Activated CD8-positive, alpha-beta memory T cell treated with anti-CD3 and anti-CD28 coated beads for 36 hours (primary cell): ENCODE data around the gene MECP2. TPM values are rescaled to one million over a fixed set of nuclear protein-coding genes. Genes with fewer than 3 reads are reported as not detected.

Source experiments
- CTCF ChIA-PET: fragments of 350-600 bp; sonication (Branson Sonifier 250); formaldehyde crosslinking; loops from one replicate; lab custom pipeline; 2021; ENCODE audit warnings: antibody characterized with exemption; lab: Charles Lee
- POLR2A ChIA-PET: fragments of 350-600 bp; sonication (Branson Sonifier 250); formaldehyde crosslinking; loops from one replicate; lab custom pipeline; 2021; ENCODE audit warnings: antibody characterized with exemption; lab: Charles Lee
- total RNA-seq, 2 experiments: library from RNA; stranded (reverse); gene quantifications; one replicate each; pipeline ENCODE4 v1.2.3, GENCODE V29; 2021

The MECP2 gene
- total RNA-seq, 2 experiments from 2014 or later, result 49.8 to 51.2 TPM

- POLR2A ChIA-PET, result no interaction called here
- CTCF ChIA-PET, result interaction anchor here (0.5 to 0.9 kb wide), 2 partner anchors 14 to 30 kb away, joined by 3 read pairs; no protein-coding TSS in a partner anchor
Measured at GRCh38 chrX:154044091-154044490, 53.4 kb downstream of the MECP2 start.

GRCh38 chrX:154043003-154043763 lies 54.3 kb downstream of the MECP2 start:
- ChIA-PET POLR2A (no interaction called here), CTCF (no interaction called here)

GRCh38 chrX:154040863-154041262 lies 56.7 kb downstream of the MECP2 start:
- POLR2A ChIA-PET, result no interaction called here
- CTCF ChIA-PET, result no interaction called here

GRCh38 chrX:154040307-154040756 lies 57.2 kb downstream of the MECP2 start:
- CTCF ChIA-PET, result no interaction called here
- POLR2A ChIA-PET, result no interaction called here

- ChIA-PET CTCF (no interaction called here), POLR2A (no interaction called here)
Measured at GRCh38 chrX:154039577-154039976, 57.9 kb downstream of the MECP2 start.

- POLR2A ChIA-PET, result no interaction called here
- CTCF ChIA-PET, result no interaction called here
Measured at GRCh38 chrX:154038656-154039055, 58.9 kb downstream of the MECP2 start.

- ChIA-PET CTCF (interaction anchor here (0.6 to 1.0 kb wide), 2 partner anchors 18 to 291 kb away, joined by 3 to 5 read pairs; partner anchors contain the start of gene IRAK1), POLR2A (no interaction called here)
Measured at GRCh38 chrX:154037754-154038153, 59.8 kb downstream of the MECP2 start.

- POLR2A ChIA-PET, result no interaction called here
- CTCF ChIA-PET, result interaction anchor here (0.6 to 1.0 kb wide), 2 partner anchors 17 to 19 kb away, joined by 4 to 5 read pairs; partner anchors contain the start of gene IRAK1
Measured at GRCh38 chrX:154036513-154036912, 61.0 kb downstream of the MECP2 start.

GRCh38 chrX:154033848-154034247 lies 63.7 kb downstream of the MECP2 start:
- POLR2A ChIA-PET, result no interaction called here
- CTCF ChIA-PET, result interaction anchor here (1.3 kb wide), 1 partner anchor 20 kb away, joined by 3 read pairs; no protein-coding TSS in a partner anchor

GRCh38 chrX:154032653-154033052 lies 64.9 kb downstream of the MECP2 start:
- ChIA-PET CTCF (no interaction called here), POLR2A (no interaction called here)

GRCh38 chrX:154032160-154032559 lies 65.4 kb downstream of the MECP2 start:
- ChIA-PET CTCF (no interaction called here), POLR2A (no interaction called here)

- ChIA-PET POLR2A (no interaction called here), CTCF (interaction anchor here (0.6 to 1.1 kb wide), 2 partner anchors 13 to 64 kb away, joined by 3 read pairs; no protein-coding TSS in a partner anchor)
Measured at GRCh38 chrX:154030715-154031305, 66.7 kb downstream of the MECP2 start.

- ChIA-PET POLR2A (no interaction called here), CTCF (interaction anchor here (1.1 kb wide), 1 partner anchor 14 kb away, joined by 3 read pairs; no protein-coding TSS in a partner anchor)
Measured at GRCh38 chrX:154030266-154030665, 67.3 kb downstream of the MECP2 start.

GRCh38 chrX:154029439-154029838 lies 68.1 kb downstream of the MECP2 start:
- POLR2A ChIA-PET, result no interaction called here
- CTCF ChIA-PET, result interaction anchor here (1.1 kb wide), 1 partner anchor 15 kb away, joined by 3 read pairs; no protein-coding TSS in a partner anchor

GRCh38 chrX:154028502-154029184 lies 68.9 kb downstream of the MECP2 start:
- ChIA-PET POLR2A (no interaction called here), CTCF (no interaction called here)

- CTCF ChIA-PET, result interaction anchor here (2.1 kb wide), 1 partner anchor 15 kb away, joined by 9 read pairs; no protein-coding TSS in a partner anchor
Measured at GRCh38 chrX:154027986-154028385, 69.5 kb downstream of the MECP2 start.

GRCh38 chrX:154027022-154027402 lies 70.5 kb downstream of the MECP2 start:
- ChIA-PET CTCF (interaction anchor here (2.1 kb wide), 1 partner anchor 14 kb away, joined by 9 read pairs; no protein-coding TSS in a partner anchor), POLR2A (no interaction called here)

More at GRCh38 chrX:154027986-154028385, 69.5 kb downstream of the MECP2 start:
- POLR2A ChIA-PET, result no interaction called here

GRCh38 chrX:154026136-154027021 lies 71.1 kb downstream of the MECP2 start:
- CTCF ChIA-PET, result interaction anchor here (0.8 to 2.1 kb wide), 2 partner anchors 13 to 46 kb away, joined by 3 to 9 read pairs; no protein-coding TSS in a partner anchor
- POLR2A ChIA-PET, result no interaction called here

- POLR2A ChIA-PET, result no interaction called here
Measured at GRCh38 chrX:154025230-154025629, 72.3 kb downstream of the MECP2 start.

More at GRCh38 chrX:154025230-154025629, 72.3 kb downstream of the MECP2 start:
- CTCF ChIA-PET, result no interaction called here
